Neural cell (in vitro differentiated cells): ENCODE data around the gene CLNK. TPM values are rescaled to one million over a fixed set of nuclear protein-coding genes. Genes with fewer than 3 reads are reported as not detected.

Source experiments
- H2AFZ ChIP-seq: fragments of 200-600, 300-800 bp; sonication (generic), shearing (Covaris generic); 2 replicates; pipeline ENCODE4 v1.6.0; 2014; ENCODE audit warnings: low read depth, mild to moderate bottlenecking, antibody characterized with exemption, low read length, moderate library complexity
- H3F3A ChIP-seq: fragments of 200-600 bp; shearing (Covaris generic); 2 replicates; pipeline ENCODE4 v1.6.1; 2016; ENCODE audit warnings: mild to moderate bottlenecking, moderate library complexity, mixed read lengths, antibody characterized with exemption, low read length; ENCODE audit not compliant: insufficient read depth, poor library complexity, severe bottlenecking
- H3K27ac ChIP-seq: fragments of 200-600, 300-800 bp; sonication (generic), shearing (Covaris generic); 2 replicates; pipeline ENCODE4 v1.5.1; 2014; ENCODE audit warnings: mild to moderate bottlenecking, low read length, moderate library complexity
- H3K27me3 ChIP-seq: fragments of 300-800, 200-600 bp; sonication (generic), shearing (Covaris generic); 2 replicates; pipeline ENCODE4 v1.6.0; 2014; ENCODE audit warnings: mild to moderate bottlenecking, low read depth, low read length, moderate library complexity; ENCODE audit not compliant: insufficient read depth
- H3K36me3 ChIP-seq: fragments of 300-800, 200-600 bp; sonication (generic), shearing (Covaris generic); 2 replicates; pipeline ENCODE4 v1.5.1; 2014; ENCODE audit warnings: mild to moderate bottlenecking, antibody characterized with exemption, low read length, moderate library complexity; ENCODE audit not compliant: insufficient read depth
- H3K4me2 ChIP-seq: fragments of 300-800, 200-600 bp; sonication (generic), shearing (Covaris generic); 2 replicates; pipeline ENCODE4 v1.6.0; 2014; ENCODE audit warnings: mild to moderate bottlenecking, low read length
- H3K4me3 ChIP-seq: fragments of 300-800, 200-600 bp; sonication (generic), shearing (Covaris generic); 2 replicates; pipeline ENCODE4 v1.5.1; 2014; ENCODE audit warnings: mild to moderate bottlenecking, low read length, moderate library complexity
- H3K79me2 ChIP-seq: fragments of 200-600 bp; shearing (Covaris generic); replicated peaks from 2 replicates; pipeline ENCODE4 v1.6.0; 2014; ENCODE audit warnings: mild to moderate bottlenecking, low read length, moderate library complexity; ENCODE audit not compliant: insufficient read depth
- H3K9ac ChIP-seq: fragments of 300-800, 200-600 bp; sonication (generic), shearing (Covaris generic); 2 replicates; pipeline ENCODE4 v1.6.1; 2016; ENCODE audit warnings: mild to moderate bottlenecking, low read length, mixed read lengths
- H3K9me2 ChIP-seq: fragments of 200-600 bp; shearing (Covaris generic); 2 replicates; pipeline ENCODE4 v1.6.1; 2016; ENCODE audit warnings: mild to moderate bottlenecking, low read length, mixed read lengths; ENCODE audit not compliant: insufficient read depth
- H3K9me3 ChIP-seq: fragments of 200-600, 300-800 bp; sonication (generic), shearing (Covaris generic); 2 replicates; pipeline ENCODE4 v1.6.1; 2016; ENCODE audit warnings: mild to moderate bottlenecking, mixed run types, low read length, moderate library complexity, mixed read lengths
- H4K20me1 ChIP-seq: fragments of 200-600 bp; shearing (Covaris generic); 2 replicates; pipeline ENCODE4 v1.6.1; 2016; ENCODE audit warnings: mild to moderate bottlenecking, mixed run types; ENCODE audit not compliant: insufficient read depth
- CTCF ChIP-seq: fragments of 450-650 bp; IDR thresholded peaks from 2 replicates; pipeline ENCODE4 v1.5.1; 2014; ENCODE audit warnings: antibody characterized with exemption, mild to moderate bottlenecking, moderate library complexity; ENCODE audit not compliant: poor library complexity, severe bottlenecking
- EP300 ChIP-seq: fragments of 450-650 bp; conservative IDR thresholded peaks from 2 replicates; pipeline ENCODE4 v1.6.1; 2014; ENCODE audit warnings: antibody characterized with exemption, mild to moderate bottlenecking, moderate library complexity; ENCODE audit not compliant: poor library complexity, severe bottlenecking
- EZH2 ChIP-seq: fragments of 200-600, 300-800 bp; shearing (Covaris generic), sonication (generic); IDR thresholded peaks from 2 replicates; pipeline ENCODE4 v1.6.1; 2014; ENCODE audit warnings: antibody characterized with exemption, low read length, borderline replicate concordance, mild to moderate bottlenecking; ENCODE audit not compliant: insufficient read depth, poor library complexity, severe bottlenecking
- MXI1 ChIP-seq: fragments of 450-650 bp; conservative IDR thresholded peaks from 2 replicates; pipeline ENCODE4 v1.6.1; 2014; ENCODE audit warnings: antibody characterized with exemption, mild to moderate bottlenecking; ENCODE audit not compliant: poor library complexity, severe bottlenecking
- POLR2AphosphoS5 ChIP-seq: IDR thresholded peaks from 2 replicates; pipeline ENCODE4 v1.6.1; 2012
- RAD21 ChIP-seq: fragments of 450-650 bp; conservative IDR thresholded peaks from 2 replicates; pipeline ENCODE4 v1.6.1; 2014; ENCODE audit warnings: antibody characterized with exemption, mild to moderate bottlenecking, moderate library complexity
- REST ChIP-seq: IDR thresholded peaks from 2 replicates; pipeline ENCODE4 v1.6.1; 2012; ENCODE audit warnings: borderline replicate concordance
- SMC3 ChIP-seq: fragments of 450-650 bp; conservative IDR thresholded peaks from 2 replicates; pipeline ENCODE4 v1.6.1; 2014; ENCODE audit warnings: antibody characterized with exemption, mild to moderate bottlenecking, moderate library complexity; ENCODE audit not compliant: poor library complexity
- TAF1 ChIP-seq: IDR thresholded peaks from 2 replicates; pipeline ENCODE4 v1.6.1; 2012; ENCODE audit warnings: low read depth
- polyA plus RNA-seq: library from polyadenylated mRNA; depleted of rRNA; stranded (reverse); fragments of >200 nt; gene quantifications from 2 replicates; pipeline ENCODE4 v1.2.3, GENCODE V29; 2014

Gene CLNK
- polyA plus RNA-seq, 1 donor from 2014 or later: not detected

GRCh38 chr4:10554694-10555093, 129.9 kb downstream of the CLNK start:
- H3K79me2 ChIP-seq: no peaks in the 10 kb centered on the region
- H3K4me3 ChIP-seq: no peak overlapping the region
- H4K20me1 ChIP-seq: no peaks in the 10 kb centered on the region
- H3F3A ChIP-seq: no peaks in the 10 kb centered on the region
- no peaks in the 10 kb centered on the region for H3K36me3 ChIP-seq
- H3K27me3 ChIP-seq: no peaks in the 10 kb centered on the region
- no peak for TF ChIP-seq EZH2
- no peak for TF ChIP-seq POLR2AphosphoS5
- TF ChIP-seq RAD21: peak; percentile 90
- no peak for TF ChIP-seq REST
- TF ChIP-seq CTCF: peak; percentile 92
- TF ChIP-seq TAF1: no peak
- TF ChIP-seq MXI1: no peak
- TF ChIP-seq EP300: no peak
- TF ChIP-seq SMC3: peak; percentile 87
- H3K9ac ChIP-seq: no peak overlapping the region
- no peak overlapping the region for H3K27ac ChIP-seq
- H3K4me2 ChIP-seq: no peak overlapping the region
- H2AFZ ChIP-seq: no peak overlapping the region
- no peaks in the 10 kb centered on the region for H3K9me2 ChIP-seq
- no peaks in the 10 kb centered on the region for H3K9me3 ChIP-seq

- Histone ChIP-seq H3K9ac (no peak overlapping the region), H3K79me2 (no peaks in the 10 kb centered on the region), H3F3A (no peaks in the 10 kb centered on the region), H3K9me2 (no peaks in the 10 kb centered on the region), H3K27ac (no peak overlapping the region), H3K36me3 (no peaks in the 10 kb centered on the region), H3K9me3 (no peaks in the 10 kb centered on the region), H3K4me2 (no peak overlapping the region), H2AFZ (no peak overlapping the region), H4K20me1 (no peaks in the 10 kb centered on the region), H3K4me3 (no peak overlapping the region), H3K27me3 (no peaks in the 10 kb centered on the region)
- TF ChIP-seq CTCF: no peak
- TF ChIP-seq MXI1: no peak
- TF ChIP-seq RAD21: no peak
- no peak for TF ChIP-seq EP300
- TF ChIP-seq POLR2AphosphoS5: no peak
- TF ChIP-seq TAF1: no peak
- TF ChIP-seq SMC3: no peak
- no peak for TF ChIP-seq EZH2
- no peak for TF ChIP-seq REST
Measured at GRCh38 chr4:10554121-10554520, 130.4 kb downstream of the CLNK start.
